WTC11 (cell line): Measurements from ENCODE around the gene IQGAP2. TPM values are rescaled to one million over a fixed set of nuclear protein-coding genes. Genes with fewer than 3 reads are reported as not detected.

Experiments used
- ATAC-seq: fragments of 200-7000 bp; cut with Tn5 transposase; 2 replicates; pipeline ENCODE4 v1.10.0; 2021; ENCODE audit warnings: mild to moderate bottlenecking, moderate library complexity
- CTCF ChIA-PET: fragments of 300-600 bp; sonication (Branson Sonifier 250); formaldehyde crosslinking; loops from one replicate; lab custom pipeline; 2021; ENCODE audit warnings: antibody characterized with exemption; lab: Charles Lee
- POLR2A ChIA-PET: fragments of 350-600 bp; sonication (Branson Sonifier 250); formaldehyde crosslinking; loops from one replicate; lab custom pipeline; 2021; ENCODE audit warnings: antibody characterized with exemption; lab: Charles Lee
- DNase-seq: peaks from one replicate; pipeline ENCODE4 v3.0.0; 2021; ENCODE audit warnings: low spot score
- H3K27ac Mint-ChIP-seq: 2 replicates; pipeline ENCODE4 v1.8.0; 2021; ENCODE audit warnings: mixed read lengths
- H3K27me3 Mint-ChIP-seq: 2 replicates; pipeline ENCODE4 v1.8.0; 2021; ENCODE audit warnings: low read depth, mild to moderate bottlenecking, moderate library complexity, mixed read lengths
- H3K36me3 Mint-ChIP-seq: 2 replicates; pipeline ENCODE4 v1.8.0; 2021; ENCODE audit warnings: mixed read lengths
- H3K4me1 Mint-ChIP-seq: 2 replicates; pipeline ENCODE4 v1.8.0; 2022; ENCODE audit warnings: mixed read lengths
- H3K4me3 Mint-ChIP-seq: 2 replicates; pipeline ENCODE4 v1.8.0; 2021; ENCODE audit warnings: mild to moderate bottlenecking, moderate library complexity, mixed read lengths
- H3K9me3 Mint-ChIP-seq: 2 replicates; pipeline ENCODE4 v1.8.0; 2021; ENCODE audit warnings: mixed read lengths
- ARID4B ChIP-seq: sonication (generic); formaldehyde crosslinking; IDR thresholded peaks from 2 replicates; pipeline ENCODE4 v1.8.0; 2023; ENCODE audit warnings: missing genetic modification reagents, mild to moderate bottlenecking, borderline replicate concordance
- FOXJ3 ChIP-seq: sonication (generic); formaldehyde crosslinking; IDR thresholded peaks from 2 replicates; pipeline ENCODE4 v1.9.0; 2021; ENCODE audit warnings: missing genetic modification reagents, mild to moderate bottlenecking, borderline replicate concordance
- GRHL2 ChIP-seq: fragments of 250-450 bp; sonication (Bioruptor Pico); IDR thresholded peaks from 2 replicates; pipeline ENCODE4 v1.8.0; 2022; ENCODE audit warnings: mild to moderate bottlenecking, moderate library complexity; ENCODE audit not compliant: insufficient replicate concordance, severe bottlenecking
- JAZF1 ChIP-seq: fragments of 250-450 bp; sonication (Bioruptor Pico); IDR thresholded peaks from 2 replicates; pipeline ENCODE4 v1.9.0; 2021; ENCODE audit warnings: moderate library complexity, mild to moderate bottlenecking, inconsistent platforms
- MAX ChIP-seq: sonication (generic); formaldehyde crosslinking; IDR thresholded peaks from 2 replicates; pipeline ENCODE4 v1.8.0; 2022; ENCODE audit warnings: mild to moderate bottlenecking, missing genetic modification reagents
- ZBTB43 ChIP-seq: sonication (generic); formaldehyde crosslinking; IDR thresholded peaks from 2 replicates; pipeline ENCODE4 v1.8.1; 2023; ENCODE audit warnings: mild to moderate bottlenecking, missing genetic modification reagents
- ZNF121 ChIP-seq: sonication (generic); formaldehyde crosslinking; IDR thresholded peaks from 2 replicates; pipeline ENCODE4 v1.8.0; 2023; ENCODE audit warnings: missing genetic modification reagents
- ZNF219 ChIP-seq: sonication (generic); formaldehyde crosslinking; IDR thresholded peaks from 2 replicates; pipeline ENCODE4 v1.8.0; 2023; ENCODE audit warnings: missing genetic modification reagents, mild to moderate bottlenecking, borderline replicate concordance
- ZNF281 ChIP-seq: sonication (generic); formaldehyde crosslinking; IDR thresholded peaks from 2 replicates; pipeline ENCODE4 v1.8.0; 2023; ENCODE audit warnings: mild to moderate bottlenecking, missing genetic modification reagents
- ZNF512 ChIP-seq: sonication (generic); formaldehyde crosslinking; IDR thresholded peaks from 2 replicates; pipeline ENCODE4 v1.8.1; 2022; ENCODE audit warnings: missing genetic modification reagents, borderline replicate concordance
- ZNF532 ChIP-seq: fragments of 250-450 bp; sonication (Bioruptor Pico); IDR thresholded peaks from 2 replicates; pipeline ENCODE4 v1.9.0; 2021; ENCODE audit warnings: mild to moderate bottlenecking, borderline replicate concordance
- total RNA-seq: library from RNA; stranded (reverse); gene quantifications from 3 replicates; pipeline ENCODE4 v1.2.3, GENCODE V29; 2021

IQGAP2 gene
- total RNA-seq, 1 experiment from 2014 or later, result 70.6 TPM

GRCh38 chr5:76620166-76620565 is 217.1 kb downstream of the IQGAP2 start:
- POLR2A ChIA-PET, result no interaction called here
- Mint-ChIP-seq H3K4me1 (peaks cover 25% of the 10 kb centered on the region), H3K9me3 (no peaks in the 10 kb centered on the region), H3K36me3 (no peaks in the 10 kb centered on the region), H3K27me3 (no peaks in the 10 kb centered on the region), H3K4me3 (no peak overlapping the region), H3K27ac (peak overlapping the region; percentile 6; the same call in 1 of the 2 replicates)
- CTCF ChIA-PET, result interaction anchor here (1.5 kb wide), 1 partner anchor 154 kb away, joined by 3 read pairs; no protein-coding TSS in a partner anchor
- ATAC-seq, result no peak
- no peak for DNase-seq
- no peak for TF ChIP-seq ZNF512

- ChIA-PET POLR2A (no interaction called here), CTCF (no interaction called here)
- H3K4me1 Mint-ChIP-seq, result peaks cover 31% of the 10 kb centered on the region
- H3K27me3 Mint-ChIP-seq, result no peaks in the 10 kb centered on the region
- TF ChIP-seq ARID4B (no peak), ZNF121 (CRISPR knock-in tag) (no peak), ZBTB43 (CRISPR knock-in tag) (no peak), GRHL2 (CRISPR knock-in tag) (no peak), MAX (CRISPR knock-in tag) (no peak), ZNF532 (no peak), ZNF281 (CRISPR knock-in tag) (no peak), FOXJ3 (CRISPR knock-in tag) (no peak), ZNF219 (CRISPR knock-in tag) (no peak), JAZF1 (no peak)
- DNase-seq, result no peak
- no peaks in the 10 kb centered on the region for H3K9me3 Mint-ChIP-seq
- ATAC-seq, result no peak
- no peak overlapping the region; the same call in 1 of the 2 replicates for H3K27ac Mint-ChIP-seq
- no peaks in the 10 kb centered on the region for H3K36me3 Mint-ChIP-seq
- no peak overlapping the region for H3K4me3 Mint-ChIP-seq
These were observed 219.0 kb downstream of the IQGAP2 start for GRCh38 chr5:76622076-76622475.
